ENCODE results near the gene FMNL2.

Gene FMNL2

GRCh38 chr2:152594792-152595191 lies 259.8 kb downstream of the FMNL2 start:
- no peak for DNase-seq (ENCODE audit: low spot score)
- H3K27ac ChIP-seq, result no peak overlapping the region
- CTCF ChIA-PET, result interaction anchor here (0.5 kb wide), 1 partner anchor 935 kb away, joined by 4 read pairs; no protein-coding TSS in a partner anchor
- no peak for TF ChIP-seq CTCF (conservative IDR thresholded peaks at IDR 0.05; ENCODE audit: low read depth)
- POLR2A ChIA-PET (ENCODE audit: low non-redundant PET), result no interaction called here

GRCh38 chr2:152598975-152599759 lies 264.2 kb downstream of the FMNL2 start:
- peak; percentile 8 for DNase-seq (ENCODE audit: low spot score)
- CTCF ChIA-PET, result interaction anchor here (0.5 kb wide), 1 partner anchor 69 kb away, joined by 3 read pairs; no protein-coding TSS in a partner anchor
- TF ChIP-seq CTCF (conservative IDR thresholded peaks at IDR 0.05; ENCODE audit: low read depth), result no peak
- no peak overlapping the region for H3K27ac ChIP-seq
- POLR2A ChIA-PET (ENCODE audit: low non-redundant PET), result no interaction called here

- no peak for DNase-seq (ENCODE audit: low spot score)
- ChIA-PET CTCF (interaction anchor here (0.7 kb wide), 1 partner anchor 917 kb away, joined by 3 read pairs; no protein-coding TSS in a partner anchor), POLR2A (ENCODE audit: low non-redundant PET) (no interaction called here)
- TF ChIP-seq CTCF (conservative IDR thresholded peaks at IDR 0.05; ENCODE audit: low read depth), result no peak
- no peak overlapping the region for H3K27ac ChIP-seq
Observed at GRCh38 chr2:152600051-152600657, 265.2 kb downstream of the FMNL2 start.

DNA sequence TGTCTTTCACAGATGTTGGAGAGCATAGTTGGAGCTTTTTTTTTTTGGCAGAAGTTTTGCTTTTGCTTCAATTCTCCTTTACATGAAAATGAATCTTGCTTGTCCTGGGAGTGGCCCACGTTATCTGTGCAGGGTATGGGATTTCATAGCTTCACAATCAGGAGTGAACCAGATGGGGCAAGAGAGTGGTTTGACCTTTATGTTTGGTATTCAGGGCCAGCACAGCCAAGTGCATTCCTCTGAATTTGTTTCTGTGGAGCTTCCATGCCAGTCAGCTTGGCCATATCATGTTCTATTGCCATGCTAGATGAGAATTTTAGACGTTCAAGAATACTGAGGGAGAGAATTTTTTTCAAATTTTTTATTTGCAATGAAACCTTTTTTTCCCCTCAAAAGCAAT lies 265.7 kb downstream of the FMNL2 start:
- ChIA-PET CTCF (interaction anchor here (0.5 to 0.7 kb wide), 2 partner anchors 39 to 917 kb away, joined by 3 read pairs; no protein-coding TSS in a partner anchor), POLR2A (ENCODE audit: low non-redundant PET) (no interaction called here)
- no peak for TF ChIP-seq CTCF (conservative IDR thresholded peaks at IDR 0.05; ENCODE audit: low read depth)
- H3K27ac ChIP-seq, result no peak overlapping the region
- no peak for DNase-seq (ENCODE audit: low spot score)

DNA sequence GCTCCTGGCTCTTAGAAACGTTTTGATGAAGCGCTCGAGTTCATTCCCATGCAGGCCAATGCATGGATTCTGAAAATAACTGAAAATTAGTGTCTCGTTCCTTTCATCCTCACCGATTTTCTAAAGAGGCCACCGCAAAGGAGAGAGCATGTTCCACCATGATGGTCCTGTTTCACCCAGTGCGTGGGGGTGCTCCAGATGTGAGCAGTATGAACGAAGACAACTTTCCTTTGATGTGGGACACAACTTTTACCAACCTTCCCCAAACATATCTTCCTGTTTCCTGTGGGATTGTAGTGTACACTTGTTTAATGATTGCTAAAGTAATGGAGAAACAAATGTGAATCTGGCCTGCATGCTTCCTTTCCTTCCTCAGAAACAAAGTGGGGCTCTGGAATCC lies 267.8 kb downstream of the FMNL2 start:
- no peak for DNase-seq (ENCODE audit: low spot score)
- ChIA-PET POLR2A (ENCODE audit: low non-redundant PET) (no interaction called here), CTCF (interaction anchor here (0.6 to 1.1 kb wide), 2 partner anchors 26 to 503 kb away, joined by 4 to 7 read pairs; no protein-coding TSS in a partner anchor)
- TF ChIP-seq CTCF (conservative IDR thresholded peaks at IDR 0.05; ENCODE audit: low read depth), result no peak
- H3K27ac ChIP-seq, result no peak overlapping the region

DNA sequence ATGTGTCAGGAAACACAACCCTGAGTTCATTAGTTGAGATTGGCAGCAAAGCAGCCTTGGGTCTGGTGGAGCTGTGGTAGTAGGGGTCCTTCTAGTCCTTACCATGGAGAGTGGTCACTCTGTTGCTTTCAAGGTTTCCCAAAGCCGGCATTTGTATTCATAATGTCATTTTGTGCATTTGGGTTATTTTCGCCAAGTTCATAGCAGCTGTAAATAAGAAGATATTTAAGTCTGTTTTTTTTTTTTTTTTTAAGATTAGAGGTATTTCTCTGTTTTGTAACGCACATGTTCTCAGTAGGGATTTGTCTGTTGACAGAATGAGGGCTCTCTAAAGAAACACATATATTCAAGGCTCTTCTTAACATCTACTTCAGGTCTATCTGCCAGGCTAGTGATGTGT lies 268.2 kb downstream of the FMNL2 start:
- POLR2A ChIA-PET (ENCODE audit: low non-redundant PET), result no interaction called here
- TF ChIP-seq CTCF (conservative IDR thresholded peaks at IDR 0.05; ENCODE audit: low read depth), result no peak
- H3K27ac ChIP-seq, result no peak overlapping the region
- CTCF ChIA-PET, result interaction anchor here (0.6 to 1.1 kb wide), 2 partner anchors 26 to 504 kb away, joined by 4 to 7 read pairs; no protein-coding TSS in a partner anchor
- DNase-seq (ENCODE audit: low spot score), result no peak
